Activated naive CD4-positive, alpha-beta T cell treated with Interleukin-2 at 50 U/mL for 16 hours (primary cell): Measurements from ENCODE around the gene MGAT4A.
"Not testable (repeated sequence)": the region's sequence is repeated elsewhere in the genome, so short reads cannot be mapped to it uniquely, and the experiment has no call there.

Source experiments
- DNase-seq: peaks from one replicate; pipeline ENCODE4 v3.0.0-alpha.2; 2020

MGAT4A gene

GRCh38 chr2:98759338-98759737 is 28.4 kb upstream of the MGAT4A start:
- DNase-seq = no peak

GRCh38 chr2:98757904-98758421 is 27.0 kb upstream of the MGAT4A start:
- DNase-seq = peak; percentile 46

GRCh38 chr2:98753801-98754200 is 22.9 kb upstream of the MGAT4A start:
- no peak for DNase-seq

GRCh38 chr2:98752711-98753110 is 21.8 kb upstream of the MGAT4A start:
- DNase-seq = not testable (repeated sequence)

GRCh38 chr2:98751748-98752147 is 20.8 kb upstream of the MGAT4A start:
- DNase-seq = no peak

GRCh38 chr2:98750593-98751282 is 19.8 kb upstream of the MGAT4A start:
- DNase-seq = no peak

- DNase-seq = no peak
Measured at GRCh38 chr2:98749066-98749450, 18.1 kb upstream of the MGAT4A start.

GRCh38 chr2:98748292-98749065 is 17.5 kb upstream of the MGAT4A start:
- no peak for DNase-seq

- no peak for DNase-seq
Measured at GRCh38 chr2:98747888-98748287, 17.0 kb upstream of the MGAT4A start.

GRCh38 chr2:98746426-98746825 is 15.5 kb upstream of the MGAT4A start:
- DNase-seq = no peak

- no peak for DNase-seq
Measured at GRCh38 chr2:98744595-98744994, 13.7 kb upstream of the MGAT4A start.

- no peak for DNase-seq
Measured at GRCh38 chr2:98743835-98744234, 12.9 kb upstream of the MGAT4A start.

- DNase-seq = no peak
Measured at GRCh38 chr2:98739020-98739419, 8.1 kb upstream of the MGAT4A start.

- no peak for DNase-seq
Measured at GRCh38 chr2:98738304-98738703, 7.4 kb upstream of the MGAT4A start.

GRCh38 chr2:98737848-98738247 is 6.9 kb upstream of the MGAT4A start:
- no peak for DNase-seq

GRCh38 chr2:98736464-98736889 is 5.5 kb upstream of the MGAT4A start:
- DNase-seq = no peak

- DNase-seq = no peak
Measured at GRCh38 chr2:98734823-98735260, 3.9 kb upstream of the MGAT4A start.

- DNase-seq = no peak
Measured at GRCh38 chr2:98734162-98734561, 3.2 kb upstream of the MGAT4A start.

GRCh38 chr2:98732430-98733051 is 1.6 kb upstream of the MGAT4A start:
- DNase-seq = no peak

GRCh38 chr2:98731894-98732349 is 990 bp upstream of the MGAT4A start:
- no peak for DNase-seq

- DNase-seq = peak; percentile 73
Measured at GRCh38 chr2:98730707-98731040, 258 bp downstream of the MGAT4A start.

GRCh38 chr2:98730053-98730706 is 752 bp downstream of the MGAT4A start:
- peak; percentile 62 for DNase-seq

- DNase-seq = no peak
Measured at GRCh38 chr2:98729652-98730051, 1.3 kb downstream of the MGAT4A start.
